T47D (cell line): ENCODE measurements around the gene GRK2.

ENCODE experiments used
- DNase-seq, 2 experiments: peaks; one replicate each; pipeline versions ENCODE4 v3.0.0 to v3.0.0-alpha.2; 2011 to 2012; ENCODE audit warnings: low read depth in 1 of 2, low spot score in 1 of 2
- JUND ChIP-seq: IDR thresholded peaks from 2 replicates; pipeline ENCODE4 v1.6.1; 2012; ENCODE audit warnings: low read depth
- in situ Hi-C: cut with HindIII; loops from 2 replicates; pipeline ENCODE4 v1.10.0; 2016; ENCODE audit warnings: low sequenced_read_pairs, low pct_unique_long_range_greater_than_20kb

The GRK2 gene

DNA sequence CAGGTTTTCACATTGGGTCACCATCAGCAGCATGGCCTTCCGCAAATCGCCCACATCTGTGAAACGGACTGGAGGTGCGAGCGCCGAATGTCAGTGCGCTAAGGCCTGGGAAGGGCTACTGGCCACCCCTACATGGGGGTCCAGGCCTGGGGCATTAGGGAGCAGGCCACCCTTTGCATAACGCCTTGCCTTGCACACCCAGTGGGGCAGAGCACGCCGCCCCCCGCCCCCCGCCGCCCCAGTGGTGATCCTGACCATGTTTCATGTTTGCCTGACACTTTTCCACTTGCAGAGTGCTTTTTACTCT is 2.6 kb downstream of the GRK2 start:
- in situ Hi-C loops = no loop called here
- DNase-seq = no peak
- TF ChIP-seq JUND = no peak

DNA sequence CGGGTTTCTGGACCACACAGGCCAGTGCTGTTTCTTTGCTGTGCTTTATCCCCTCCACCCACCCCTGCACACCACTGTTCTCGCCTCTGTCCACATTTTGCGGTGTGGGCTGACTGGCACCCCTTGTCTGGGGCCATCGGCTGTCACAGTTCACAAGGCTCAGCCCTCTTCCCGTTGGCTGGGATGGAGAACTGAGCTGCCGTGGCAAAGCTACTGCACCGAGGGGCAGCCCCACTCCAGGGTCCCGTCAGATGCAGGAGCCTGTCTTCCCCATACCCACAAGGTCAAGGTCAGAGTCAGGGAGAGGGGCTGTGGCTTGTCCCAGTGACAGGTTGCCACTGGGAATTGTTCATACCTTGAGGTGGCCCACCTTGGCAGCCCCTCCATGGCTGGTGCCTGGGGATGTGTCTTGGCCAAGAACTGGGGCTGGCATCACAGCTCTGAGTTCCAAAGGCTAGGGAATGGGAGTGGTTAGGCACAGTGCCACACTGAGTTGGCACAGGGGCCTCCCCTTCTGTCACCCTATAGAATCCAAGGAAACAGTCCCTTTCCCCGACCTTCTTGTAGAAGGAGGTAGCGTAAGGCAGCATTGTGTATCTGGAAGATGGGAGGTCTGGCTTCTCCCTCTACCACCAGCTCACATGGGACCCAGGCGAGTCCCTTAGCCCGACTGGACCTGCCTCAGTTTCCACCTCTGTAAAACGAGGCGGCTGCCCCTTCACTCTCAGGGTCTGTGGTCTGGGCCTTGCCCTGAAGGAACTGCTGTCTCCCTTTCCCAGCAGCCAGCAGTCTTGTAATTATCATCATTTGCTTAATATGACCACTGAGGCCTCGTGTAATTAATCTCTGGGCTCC is 3.4 kb downstream of the GRK2 start:
- no peak for TF ChIP-seq JUND
- DNase-seq = peak; percentile 82 to 96
- in situ Hi-C loops = no loop called here

DNA sequence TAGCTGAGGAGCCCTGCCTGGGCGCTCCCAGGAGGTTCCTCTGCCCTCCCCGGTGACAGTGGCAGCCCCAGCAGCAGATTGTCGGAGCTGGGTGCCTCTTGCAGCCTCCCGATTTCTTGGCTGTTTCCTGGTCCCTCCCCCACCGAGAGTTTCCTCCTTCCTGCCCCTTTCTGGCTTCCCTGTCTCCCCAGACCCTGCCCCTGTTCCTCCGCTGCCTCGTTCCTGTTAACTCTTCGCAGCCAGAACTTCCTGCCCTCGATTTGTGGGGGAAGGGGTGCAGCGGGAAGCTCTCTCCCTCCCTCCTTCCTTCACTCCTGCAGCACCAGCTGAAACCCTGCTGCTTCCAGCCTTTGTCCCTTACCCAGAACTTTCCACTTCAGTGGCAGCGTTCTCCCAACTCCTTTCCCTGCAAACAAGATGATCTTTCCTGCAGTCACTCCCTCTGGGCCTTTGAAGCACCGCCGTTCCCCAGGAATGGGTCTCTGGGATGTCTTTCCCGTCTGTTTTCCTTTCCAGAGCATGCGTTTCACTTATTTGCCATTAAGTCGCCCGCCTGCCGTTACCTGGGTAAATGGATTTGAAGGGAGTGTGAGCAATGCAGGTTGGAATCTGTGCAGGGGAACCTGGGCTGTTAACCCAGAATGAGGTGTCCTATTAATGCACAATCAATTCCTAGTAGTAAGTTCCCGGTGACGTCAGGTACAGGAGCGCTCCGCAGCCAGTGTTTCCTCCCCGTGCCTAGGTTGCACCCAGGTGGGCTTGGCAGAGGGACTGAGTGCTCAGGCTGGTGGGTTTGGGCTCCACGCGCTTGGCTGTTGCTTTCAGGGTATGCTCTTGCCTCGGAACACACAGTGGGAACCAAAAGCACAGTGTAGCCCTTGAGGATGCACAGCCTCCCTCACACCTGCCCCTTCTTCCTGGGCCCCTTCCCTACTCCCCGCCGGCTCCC is 4.3 kb downstream of the GRK2 start:
- in situ Hi-C loops = no loop called here
- TF ChIP-seq JUND = no peak
- DNase-seq = peak; percentile 42 to 67

DNA sequence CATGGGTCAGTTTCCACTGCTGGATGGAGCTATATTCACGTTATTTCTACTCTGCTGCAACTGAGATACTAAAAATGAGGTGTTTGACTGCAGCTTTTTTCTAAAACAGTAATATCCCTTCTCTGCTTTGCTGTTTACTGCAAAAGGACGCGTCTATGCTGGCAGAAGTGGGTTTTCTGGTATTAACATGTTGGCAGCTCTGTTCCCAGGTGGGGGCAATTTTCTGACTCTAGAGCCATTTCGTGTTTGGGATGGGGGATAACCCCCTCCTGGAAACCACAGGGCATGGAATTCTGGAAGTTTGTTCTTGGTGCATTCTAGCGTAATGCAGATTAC is 4.9 kb downstream of the GRK2 start:
- no peak for DNase-seq
- in situ Hi-C loops = no loop called here
- no peak for TF ChIP-seq JUND

DNA sequence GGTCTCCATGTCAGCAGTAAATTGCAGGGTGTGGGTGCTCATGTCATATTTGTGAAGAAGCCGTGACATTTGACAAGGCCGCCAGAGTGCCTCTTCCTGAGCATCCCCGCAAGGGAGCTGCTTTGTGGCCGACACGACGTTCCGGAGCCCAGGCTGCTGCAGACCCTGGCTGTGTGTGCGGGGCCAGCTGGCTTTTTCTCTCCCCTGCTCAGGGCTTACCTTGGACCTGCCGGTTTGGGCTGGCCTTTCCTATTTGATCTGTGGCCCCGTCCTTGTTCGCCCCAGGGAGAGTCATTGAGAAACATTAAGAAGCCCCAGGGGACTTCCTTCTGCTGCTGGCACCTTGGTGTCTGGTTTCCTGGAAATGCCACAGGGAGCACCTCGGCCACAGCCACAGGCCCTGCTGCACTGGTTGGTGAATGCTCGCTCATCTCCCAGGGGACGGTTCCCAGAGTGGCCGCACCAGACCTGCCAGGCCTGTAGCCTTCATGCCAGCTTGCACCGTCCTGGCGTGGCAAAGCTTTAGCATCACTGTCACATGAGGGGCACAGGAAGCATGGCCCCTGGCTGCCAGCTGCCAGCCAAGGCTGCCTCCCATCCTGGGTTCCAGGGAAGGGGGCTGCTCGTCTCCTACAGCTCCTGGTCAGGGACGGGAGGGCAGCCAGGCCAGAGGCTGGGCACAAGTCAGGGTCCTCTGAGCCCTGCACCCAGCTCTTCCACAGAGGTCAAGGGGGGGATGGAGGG is 5.4 kb downstream of the GRK2 start:
- in situ Hi-C loops = no loop called here
- DNase-seq = peak; percentile 72 to 73
- TF ChIP-seq JUND = no peak

DNA sequence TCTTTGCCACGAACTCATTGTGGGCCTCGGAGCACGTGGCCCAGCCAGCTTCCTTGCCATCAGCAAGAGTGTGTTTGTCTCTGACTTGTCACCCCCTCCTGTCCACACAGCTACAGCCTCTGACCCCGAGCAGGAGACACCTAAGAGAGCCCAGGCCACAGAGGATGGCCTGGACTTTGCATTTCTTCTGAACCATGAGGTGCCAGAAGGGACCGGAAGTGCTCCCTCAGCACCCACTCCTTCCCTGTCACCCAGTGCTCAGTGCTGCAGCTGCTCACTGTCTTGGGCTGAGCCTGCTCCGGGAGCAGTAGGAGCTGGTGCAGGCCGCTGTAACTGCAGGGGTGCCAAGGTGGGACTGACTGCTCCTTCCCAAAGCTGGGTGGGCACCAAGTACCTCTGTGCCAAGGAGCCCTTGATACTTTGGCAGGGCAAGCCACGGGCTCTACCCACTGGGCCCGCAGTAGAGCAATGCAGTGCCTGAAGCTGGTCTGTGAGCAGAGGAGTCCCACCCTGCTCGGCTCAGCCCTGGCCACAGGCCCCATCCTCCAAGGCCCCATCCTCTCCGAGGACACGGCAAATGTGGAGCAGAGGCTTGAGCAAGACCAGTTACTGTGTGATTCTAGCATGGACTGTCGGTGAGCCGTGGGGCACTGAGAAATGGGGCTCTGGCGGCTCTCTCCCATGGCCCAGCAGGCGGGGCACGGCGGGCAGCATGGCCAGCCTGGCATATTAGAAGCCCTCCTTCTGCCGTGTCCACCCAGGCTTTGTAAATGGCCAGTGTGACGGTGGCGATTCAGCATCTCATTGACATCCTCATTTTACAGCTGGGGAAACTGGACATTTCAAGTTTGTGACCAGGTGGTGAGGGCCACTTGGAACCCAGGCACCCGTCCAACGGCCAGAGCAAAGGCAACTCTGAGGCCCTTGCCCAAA is 6.3 kb downstream of the GRK2 start:
- no peak for TF ChIP-seq JUND
- in situ Hi-C loops = no loop called here
- DNase-seq = no peak

DNA sequence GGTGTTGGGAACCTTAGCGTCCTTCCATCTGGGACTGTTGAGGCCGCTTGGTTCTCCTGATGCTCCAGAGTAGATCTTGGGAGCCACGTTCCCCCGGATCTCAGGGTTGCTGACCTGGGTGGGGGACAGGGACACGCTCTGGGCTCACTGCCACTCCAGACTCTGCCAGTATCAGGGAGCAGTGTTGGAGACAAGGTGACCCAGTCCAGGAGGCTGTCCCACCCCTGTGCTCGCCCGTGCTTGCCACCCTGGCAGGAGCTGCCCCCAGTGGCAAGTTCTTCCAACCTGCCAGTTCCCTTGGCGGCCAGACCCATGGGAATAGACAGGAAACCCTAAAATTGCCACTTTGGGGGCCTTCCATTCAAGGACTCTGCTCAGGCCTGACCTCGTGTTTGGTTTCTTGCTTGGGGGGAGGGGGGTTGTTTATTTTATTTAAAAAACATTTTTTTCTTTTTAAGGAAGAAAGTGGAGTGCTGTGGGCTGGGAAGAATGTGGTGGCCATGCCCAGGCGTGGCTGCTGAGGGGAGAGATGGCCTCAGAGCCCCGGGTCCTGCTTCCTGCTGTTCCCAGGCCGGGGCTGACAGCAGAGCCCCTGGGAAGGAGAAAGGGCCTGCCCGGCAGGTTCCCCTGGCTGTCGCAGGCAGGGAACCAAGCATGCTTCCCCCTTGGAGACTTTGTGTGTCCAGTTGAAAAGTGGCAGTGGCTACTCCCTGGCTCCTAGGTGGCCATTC is 7.2 kb downstream of the GRK2 start:
- in situ Hi-C loops = no loop called here
- peak in 1 of 2 experiments; percentile 44 for DNase-seq
- TF ChIP-seq JUND = no peak

DNA sequence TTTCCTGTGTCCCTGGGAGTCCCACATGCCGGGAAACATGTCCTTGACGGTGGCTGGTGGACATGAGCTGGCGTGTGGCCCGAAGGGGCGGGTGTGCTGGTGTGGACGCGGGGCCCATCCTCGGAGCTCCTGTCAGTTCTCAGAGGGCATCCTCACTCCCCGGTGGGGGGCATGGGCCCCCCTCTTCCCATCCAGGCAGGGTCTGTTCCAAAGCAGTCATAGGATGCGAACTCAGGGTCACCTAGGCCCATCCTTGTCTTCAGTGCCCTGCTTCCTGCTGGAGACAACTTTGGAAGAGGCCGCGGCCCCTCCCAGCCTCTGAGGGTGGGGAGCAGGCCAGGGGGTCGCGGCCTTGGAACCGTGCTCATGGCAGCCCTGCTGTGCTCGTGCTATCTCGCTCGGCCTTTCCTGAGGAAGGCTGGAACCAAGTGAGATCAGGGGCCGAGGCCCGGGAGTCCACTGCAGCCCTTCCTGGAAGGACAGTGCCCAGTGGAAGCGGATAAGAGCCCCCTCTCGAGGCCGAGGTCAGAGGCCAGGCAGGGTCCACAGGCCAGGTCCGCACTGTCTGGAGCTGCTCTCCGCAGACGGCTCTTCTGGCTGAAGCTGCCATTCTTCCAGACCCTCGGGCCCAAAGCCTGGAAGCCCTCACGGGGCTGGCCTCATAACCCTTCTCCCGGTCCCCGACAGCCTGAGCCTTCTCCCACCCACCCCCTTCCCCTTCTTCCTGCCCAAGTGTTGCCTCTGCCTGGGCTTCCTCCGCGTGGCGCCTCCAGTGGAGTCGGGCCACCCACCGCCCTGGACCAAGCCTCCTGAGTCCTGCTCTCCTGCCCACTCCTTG is 8.7 kb downstream of the GRK2 start:
- no peak for DNase-seq
- TF ChIP-seq JUND = no peak
- in situ Hi-C loops = no loop called here

DNA sequence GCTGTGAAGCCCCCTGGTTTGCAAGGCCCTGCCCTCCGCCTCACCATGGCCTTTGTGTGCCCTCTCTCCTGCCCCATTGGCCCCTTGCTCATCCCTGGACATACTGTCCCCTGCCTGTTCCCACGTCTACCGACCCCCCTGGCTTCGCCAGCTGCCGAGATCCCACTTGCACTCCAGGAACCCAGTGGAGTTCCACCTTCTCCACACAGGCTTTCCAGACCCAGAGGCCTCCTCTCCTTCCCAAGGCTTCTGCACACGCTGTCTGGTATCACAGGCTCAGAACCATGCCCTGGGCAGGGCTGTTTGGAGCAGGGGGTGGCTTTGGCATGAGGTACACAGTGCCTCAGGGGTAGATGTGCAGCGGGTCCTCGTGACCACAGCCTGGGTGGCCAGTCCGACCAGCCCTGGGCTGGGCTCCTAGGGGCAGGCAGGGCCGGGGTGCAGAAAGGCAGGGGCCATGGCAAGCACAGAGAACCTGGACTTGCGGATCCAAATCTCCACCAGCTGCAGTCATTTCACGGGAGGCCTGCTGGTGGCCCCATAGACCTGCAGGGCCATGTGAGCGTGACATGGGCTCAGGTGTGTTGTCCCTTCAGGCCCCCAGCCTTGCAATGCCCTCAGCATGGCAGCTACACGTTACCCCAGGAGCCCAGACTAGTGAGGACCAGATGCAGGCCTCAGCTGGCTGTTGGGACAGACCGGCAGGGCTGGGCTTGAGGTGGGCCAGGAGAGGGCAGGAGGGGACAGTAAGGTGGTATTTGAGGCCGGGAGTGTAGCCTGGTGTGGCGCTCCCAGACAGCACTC is 9.5 kb downstream of the GRK2 start:
- no peak for TF ChIP-seq JUND
- DNase-seq = no peak
- in situ Hi-C loops = no loop called here

DNA sequence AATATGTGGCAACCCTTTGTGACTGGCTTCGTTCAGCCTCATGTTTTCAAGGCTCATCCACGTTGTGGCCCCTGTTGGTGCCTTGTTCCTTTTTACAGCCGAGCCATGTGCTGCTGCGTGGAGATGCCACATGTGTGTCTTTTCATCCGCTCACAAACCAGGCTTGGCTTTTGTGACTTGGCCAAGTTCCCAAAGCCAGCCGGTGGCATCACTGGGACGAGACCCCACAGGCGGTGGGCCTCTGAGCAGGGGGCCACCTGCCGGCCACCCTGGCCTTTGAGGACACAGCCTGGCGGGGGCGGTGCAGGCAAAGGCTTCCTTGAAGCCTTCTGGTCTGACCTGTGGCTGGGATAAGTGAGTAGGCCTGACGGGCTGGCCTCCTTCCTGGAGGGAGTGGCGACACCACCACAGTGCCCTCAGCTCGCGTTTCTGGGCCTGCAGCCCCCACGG is 10.5 kb downstream of the GRK2 start:
- no peak for DNase-seq
- no peak for TF ChIP-seq JUND
- in situ Hi-C loops = no loop called here
